Liver (tissue), 9 donors: Measurements from ENCODE around the gene PDE4B. TPM values are rescaled to one million over a fixed set of nuclear protein-coding genes. Genes with fewer than 3 reads are reported as not detected.

Experiments used
- DNase-seq: peaks from one replicate; pipeline ENCODE4 v3.0.0-alpha.2; 2017; ENCODE audit warnings: low spot score
- H3K27ac ChIP-seq, 2 donors: one replicate each; pipeline ENCODE4 v1.7.0; 2013; ENCODE audit warnings: inconsistent platforms in 2 of 2, low read length in 2 of 2, control low read depth in 1 of 2, low read depth in 1 of 2, mild to moderate bottlenecking in 1 of 2
- H3K27me3 ChIP-seq, 4 donors: one replicate each; pipeline versions ENCODE4 v1.6.1 to v1.7.0; 2013; ENCODE audit warnings: low read length in 3 of 4, inconsistent platforms in 1 of 4, mild to moderate bottlenecking in 1 of 4, moderate library complexity in 1 of 4; ENCODE audit not compliant: control insufficient read depth in 4 of 4, insufficient read depth in 4 of 4
- H3K36me3 ChIP-seq, 4 donors: one replicate each; pipeline versions ENCODE4 v1.6.1 to v1.7.0; 2013; ENCODE audit warnings: low read length in 3 of 4, mild to moderate bottlenecking in 3 of 4, low read depth in 1 of 4, moderate library complexity in 1 of 4; ENCODE audit not compliant: control insufficient read depth in 4 of 4, insufficient read depth in 3 of 4
- H3K4me1 ChIP-seq, 4 donors: one replicate each; pipeline versions ENCODE4 v1.6.1 to v1.7.0; 2013; ENCODE audit warnings: low read length in 3 of 4, mild to moderate bottlenecking in 3 of 4, moderate library complexity in 1 of 4; ENCODE audit not compliant: control insufficient read depth in 4 of 4, insufficient read depth in 4 of 4
- H3K4me3 ChIP-seq, 3 donors: one replicate each; pipeline versions ENCODE4 v1.6.1 to v1.7.0; 2013; ENCODE audit warnings: low read length in 3 of 3, control low read depth in 1 of 3, low read depth in 1 of 3, mild to moderate bottlenecking in 1 of 3
- H3K9ac ChIP-seq, 2 donors: one replicate each; pipeline ENCODE4 v1.7.0; 2013; ENCODE audit warnings: low read length in 2 of 2, mild to moderate bottlenecking in 2 of 2, moderate library complexity in 2 of 2, control low read depth in 1 of 2, low read depth in 1 of 2
- H3K9me3 ChIP-seq, 4 donors: one replicate each; pipeline versions ENCODE4 v1.6.1 to v1.7.0; 2013; ENCODE audit warnings: low read length in 3 of 4; ENCODE audit not compliant: control insufficient read depth in 4 of 4
- CTCF ChIP-seq: fragments of 150-350 bp; IDR thresholded peaks from 2 replicates; pipeline ENCODE4 v1.5.1; 2017; ENCODE audit warnings: improper control_type of control experiment, low read depth, low read length; ENCODE audit not compliant: missing input control
- EGR1 ChIP-seq, 2 donors: IDR thresholded peaks; 2 replicates each; pipeline ENCODE4 v1.6.1; 2016 to 2018; ENCODE audit warnings: antibody characterized with exemption in 2 of 2, low read depth in 2 of 2
- FOXA1 ChIP-seq: IDR thresholded peaks from 2 replicates; pipeline ENCODE4 v1.6.1; 2016; ENCODE audit warnings: antibody characterized with exemption
- FOXA2 ChIP-seq: IDR thresholded peaks from 2 replicates; pipeline ENCODE4 v1.6.1; 2016; ENCODE audit warnings: antibody characterized with exemption
- GABPA ChIP-seq, 2 donors: IDR thresholded peaks in 1 of 2; conservative IDR thresholded peaks in 1 of 2; 2 replicates each; pipeline ENCODE4 v1.6.1; 2016; ENCODE audit warnings: antibody characterized with exemption in 2 of 2, mild to moderate bottlenecking in 1 of 2, moderate library complexity in 1 of 2
- HNF4A ChIP-seq, 2 donors: conservative IDR thresholded peaks; 2 replicates each; pipeline ENCODE4 v1.6.1; 2016; ENCODE audit warnings: antibody characterized with exemption in 2 of 2, mild to moderate bottlenecking in 2 of 2
- HNF4G ChIP-seq: IDR thresholded peaks from 2 replicates; pipeline ENCODE4 v1.6.1; 2016; ENCODE audit warnings: antibody characterized with exemption
- JUND ChIP-seq, 2 donors: IDR thresholded peaks; 2 replicates each; pipeline ENCODE4 v1.6.1; 2016; ENCODE audit warnings: antibody characterized with exemption in 2 of 2
- MAX ChIP-seq: IDR thresholded peaks from 2 replicates; pipeline ENCODE4 v1.6.1; 2016; ENCODE audit warnings: antibody characterized with exemption
- NR2F2 ChIP-seq: IDR thresholded peaks from 2 replicates; pipeline ENCODE4 v1.6.1; 2016; ENCODE audit warnings: antibody characterized with exemption
- RAD21 ChIP-seq, 2 donors: IDR thresholded peaks; 2 replicates each; pipeline ENCODE4 v1.6.1; 2016; ENCODE audit warnings: antibody characterized with exemption in 2 of 2, mild to moderate bottlenecking in 2 of 2
- REST ChIP-seq: IDR thresholded peaks from 2 replicates; pipeline ENCODE4 v1.6.1; 2016; ENCODE audit warnings: antibody characterized with exemption, mild to moderate bottlenecking
- RXRA ChIP-seq, 2 donors: IDR thresholded peaks; 2 replicates each; pipeline ENCODE4 v1.6.1; 2017 to 2018; ENCODE audit warnings: antibody characterized with exemption in 2 of 2, mild to moderate bottlenecking in 1 of 2
- SP1 ChIP-seq: IDR thresholded peaks from 2 replicates; pipeline ENCODE4 v1.6.1; 2018; ENCODE audit warnings: antibody characterized with exemption, mild to moderate bottlenecking
- TAF1 ChIP-seq: conservative IDR thresholded peaks from 2 replicates; pipeline ENCODE4 v1.6.1; 2016; ENCODE audit warnings: antibody characterized with exemption, mild to moderate bottlenecking
- YY1 ChIP-seq: IDR thresholded peaks from 2 replicates; pipeline ENCODE4 v1.6.1; 2016; ENCODE audit warnings: antibody characterized with exemption, mild to moderate bottlenecking
- ZBTB33 ChIP-seq: IDR thresholded peaks from 2 replicates; pipeline ENCODE4 v1.6.1; 2016; ENCODE audit warnings: antibody characterized with exemption
- WGBS: extraction: QIAGEN DNeasy Blood & Tissue Kit; methylation state at CpG from one replicate; pipeline ENCODE4 v1.1.7; 2013; 5-methylcytosine and 5-hydroxymethylcytosine counted together
- polyA plus RNA-seq, 2 donors: library from polyadenylated mRNA; stranded (reverse) in 1 of 2; unstranded in 1 of 2; fragments of 200-250 nt in 1 of 2; fragments of >200 nt in 1 of 2; fragmentation: Nextera tagmentation in 1 of 2; extraction: Ambion mirVana in 1 of 2; gene quantifications; one replicate each; pipeline versions ENCODE4 v1.2.1 to v1.2.3, GENCODE V29; 2013 to 2015
- total RNA-seq, 2 donors: library from RNA; depleted of rRNA; stranded (reverse); fragments of >200 nt; gene quantifications; one replicate each; pipeline ENCODE4 v1.2.3, GENCODE V29; 2014
- donor health status: healthy.
- donor health status: healthy.
- donor health status: healthy.
- donor health status: healthy.
- donor health status: healthy.

The PDE4B gene
- total and polyA plus RNA-seq, 4 donors = 1.9 to 3.9 (median 2.7) TPM

- H3K36me3 ChIP-seq = no peaks in the 10 kb centered on the region
- peaks cover 0 to 6% (median 2%) of the 10 kb centered on the region in 4 donors for H3K4me1 ChIP-seq
- no peak for DNase-seq
- no peaks in the 10 kb centered on the region for H3K27me3 ChIP-seq
- TF ChIP-seq GABPA (IDR thresholded peaks at IDR 0.05 in 1 of 2, conservative IDR thresholded peaks at IDR 0.05 in 1 of 2) = no peak
- peak; percentile 16 to 49 for TF ChIP-seq RAD21 (IDR thresholded peaks at IDR 0.05)
- TF ChIP-seq REST = peak; percentile 22
- TF ChIP-seq FOXA2 = no peak
- TF ChIP-seq HNF4G = no peak
- peak; percentile 54 for TF ChIP-seq YY1
- TF ChIP-seq CTCF = no peak
- peak; percentile 6 to 21 for TF ChIP-seq RXRA (IDR thresholded peaks at IDR 0.05)
- TF ChIP-seq FOXA1 = no peak
- TF ChIP-seq MAX = peak; percentile 27
- peak; percentile 8 for TF ChIP-seq ZBTB33
- peak in 1 of 2 donors; percentile 19 for TF ChIP-seq HNF4A (conservative IDR thresholded peaks at IDR 0.05)
- TF ChIP-seq NR2F2 = no peak
- TF ChIP-seq TAF1 = peak; percentile 54
- no peak for TF ChIP-seq SP1
- no peak for TF ChIP-seq EGR1 (IDR thresholded peaks at IDR 0.05; ENCODE audit: low read depth in 2 of 2)
- no peak for TF ChIP-seq JUND (IDR thresholded peaks at IDR 0.05)
- H3K27ac ChIP-seq = peak overlapping the region; percentile 76 to 82
- WGBS = 2% methylated on average over 18 of the region's 18 CpGs
- peak overlapping the region; percentile 76 to 83 for H3K9ac ChIP-seq
- H3K4me3 ChIP-seq = peak overlapping the region; percentile 29 to 79 (median 41)
- no peaks in the 10 kb centered on the region for H3K9me3 ChIP-seq
Measured at GRCh38 chr1:66331658-66332547, 539.2 kb downstream of the PDE4B start.
